Lung microvascular endothelial cell (primary cell): ENCODE results near the gene FCN1. TPM values are rescaled to one million over a fixed set of nuclear protein-coding genes. Genes with fewer than 3 reads are reported as not detected.
A peak's percentile ranks its signal among the peaks of the same experiment; 100 is the strongest.

Source experiments
- DNase-seq, 2 donors: peaks; one replicate each; pipeline versions ENCODE4 v3.0.0 to v3.0.0-alpha.2; 2010; ENCODE audit warnings: low read depth in 2 of 2
- total RNA-seq: library from RNA; depleted of rRNA; stranded (reverse); fragments of >200 nt; gene quantifications from 2 replicates; pipeline ENCODE4 v1.2.1, GENCODE V29; 2014

FCN1 gene
- total RNA-seq, 1 donor from 2014 or later: not detected

DNA sequence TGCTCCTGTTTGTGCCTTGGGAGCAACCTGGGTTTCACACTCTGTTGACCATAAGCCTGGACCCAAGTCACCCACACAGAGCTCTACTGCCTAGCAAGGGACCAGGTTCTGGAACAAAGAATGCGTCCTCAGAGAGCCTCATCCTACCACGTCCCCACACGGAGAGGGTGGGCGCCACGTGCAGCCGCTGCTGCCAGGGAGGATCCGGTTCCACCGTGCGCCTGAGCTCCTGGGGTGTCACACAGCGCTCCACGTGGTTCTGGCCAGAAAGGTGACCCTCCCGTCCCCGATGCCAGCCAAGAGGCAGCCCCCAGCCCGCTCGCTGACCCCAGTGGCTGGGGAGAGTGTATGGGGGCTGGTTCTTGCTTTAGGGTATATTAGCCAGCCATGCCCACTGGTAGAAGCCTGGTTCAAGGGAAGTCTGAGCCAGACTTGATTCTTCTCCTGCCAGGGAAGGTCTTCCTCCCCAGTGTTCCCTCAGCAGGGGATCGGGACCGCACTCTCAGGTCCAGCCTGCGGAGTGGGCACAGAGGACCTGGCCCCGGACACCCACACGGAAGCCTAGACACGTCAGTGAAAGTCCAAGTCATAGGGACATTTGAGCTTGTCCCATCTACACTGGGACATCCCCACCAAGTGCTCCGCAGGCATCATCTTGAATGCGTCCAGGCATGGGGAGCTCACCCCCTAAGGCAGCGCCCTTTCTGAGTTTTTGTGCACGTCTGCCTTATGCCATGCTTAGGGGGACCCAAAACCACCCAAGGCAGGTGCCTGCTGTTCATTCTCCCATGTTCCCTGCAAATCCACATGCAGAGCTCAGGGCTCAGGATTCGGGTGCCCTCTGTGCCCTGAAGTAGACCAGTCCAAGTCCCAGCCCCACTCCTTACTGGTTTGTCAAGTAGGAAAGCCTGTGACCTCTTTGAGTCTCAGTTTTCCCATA lies 2.4 kb downstream of the FCN1 start:
- no peak for DNase-seq

DNA sequence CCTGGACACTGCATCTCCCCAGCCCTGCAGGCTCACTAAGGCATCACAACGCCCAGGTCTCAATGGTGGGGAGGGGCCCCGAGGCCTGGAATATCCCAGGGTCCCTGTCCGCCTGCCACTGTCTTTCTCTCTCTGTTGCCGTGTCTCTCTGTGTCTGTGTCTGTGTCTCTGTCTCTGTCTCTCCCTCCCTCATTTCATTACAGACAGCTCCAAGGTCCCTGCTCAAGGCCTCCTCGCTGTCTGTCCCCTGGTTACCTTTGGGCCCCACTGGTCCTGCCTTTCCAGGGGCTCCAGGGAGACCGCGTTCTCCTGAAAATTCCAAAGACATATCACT lies 3.2 kb downstream of the FCN1 start:
- DNase-seq: no peak

DNA sequence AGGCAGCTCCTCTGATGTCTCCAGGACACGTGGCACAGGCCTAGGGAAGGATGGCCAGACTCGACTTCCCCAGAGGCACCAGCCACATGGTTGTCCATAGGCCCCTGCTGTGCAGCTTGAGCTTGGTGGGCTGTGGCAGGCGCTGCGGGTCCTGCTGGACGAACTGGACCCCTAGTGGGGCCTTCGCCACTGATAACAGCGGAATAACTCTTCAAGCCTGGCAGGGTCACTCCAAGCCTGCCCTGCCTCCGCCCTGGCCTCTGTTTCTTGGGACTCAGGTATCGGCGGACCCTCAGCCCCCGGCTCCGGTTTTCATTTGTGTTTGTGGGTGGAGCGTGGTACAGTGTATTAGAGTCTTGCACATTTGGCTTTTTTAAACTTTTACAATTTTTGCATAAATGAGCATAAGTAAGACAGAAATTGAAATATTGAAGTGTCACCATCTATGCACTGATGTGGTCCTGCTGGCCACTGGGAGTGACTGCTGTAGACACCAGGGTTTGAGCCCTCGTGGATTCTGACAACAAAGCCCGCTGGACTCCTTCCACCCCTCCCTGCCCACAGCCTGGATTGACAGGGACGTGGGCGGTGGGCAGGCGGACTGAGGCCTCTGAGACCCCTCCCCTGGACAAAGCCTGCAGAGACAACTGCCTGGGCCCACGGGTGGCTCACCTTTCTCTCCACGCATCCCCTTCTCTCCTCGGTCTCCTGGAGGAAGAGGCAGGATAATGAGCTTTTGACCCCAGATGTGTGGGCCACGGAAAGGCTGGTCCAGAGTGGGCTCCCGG lies 3.8 kb downstream of the FCN1 start:
- DNase-seq: no peak

DNA sequence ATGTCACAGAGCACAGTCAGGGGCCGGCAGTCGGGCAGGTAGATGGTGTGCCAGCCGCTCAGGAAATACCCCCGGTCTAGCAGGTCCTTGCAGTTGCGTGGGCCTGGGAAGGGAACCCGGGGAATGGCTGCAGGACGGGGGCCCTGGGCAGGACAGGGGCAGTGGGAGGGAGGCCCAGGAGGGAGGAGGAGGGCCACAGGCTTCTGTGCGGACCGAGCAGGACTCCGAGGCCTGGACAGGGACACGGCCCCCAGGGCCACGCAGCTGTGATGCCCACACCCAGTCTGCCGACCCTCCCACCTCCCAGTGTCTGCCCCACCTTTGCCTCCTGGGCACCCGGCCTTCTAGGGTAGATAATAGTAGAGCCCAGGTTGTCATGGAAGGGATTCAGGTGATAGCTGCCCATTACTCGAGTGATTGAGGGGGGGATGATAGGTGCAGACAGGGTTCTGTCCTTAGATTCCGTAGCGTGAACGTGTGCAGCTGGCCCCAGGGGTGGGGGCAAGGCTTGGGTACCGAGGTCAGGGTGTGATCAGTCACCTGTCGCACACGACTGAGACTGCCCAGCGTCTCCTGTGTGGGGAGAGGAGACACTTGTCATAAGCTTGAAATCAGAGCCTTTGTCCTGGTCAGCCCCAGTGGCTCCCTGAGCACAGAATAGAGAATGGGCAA lies 4.5 kb downstream of the FCN1 start:
- no peak for DNase-seq

DNA sequence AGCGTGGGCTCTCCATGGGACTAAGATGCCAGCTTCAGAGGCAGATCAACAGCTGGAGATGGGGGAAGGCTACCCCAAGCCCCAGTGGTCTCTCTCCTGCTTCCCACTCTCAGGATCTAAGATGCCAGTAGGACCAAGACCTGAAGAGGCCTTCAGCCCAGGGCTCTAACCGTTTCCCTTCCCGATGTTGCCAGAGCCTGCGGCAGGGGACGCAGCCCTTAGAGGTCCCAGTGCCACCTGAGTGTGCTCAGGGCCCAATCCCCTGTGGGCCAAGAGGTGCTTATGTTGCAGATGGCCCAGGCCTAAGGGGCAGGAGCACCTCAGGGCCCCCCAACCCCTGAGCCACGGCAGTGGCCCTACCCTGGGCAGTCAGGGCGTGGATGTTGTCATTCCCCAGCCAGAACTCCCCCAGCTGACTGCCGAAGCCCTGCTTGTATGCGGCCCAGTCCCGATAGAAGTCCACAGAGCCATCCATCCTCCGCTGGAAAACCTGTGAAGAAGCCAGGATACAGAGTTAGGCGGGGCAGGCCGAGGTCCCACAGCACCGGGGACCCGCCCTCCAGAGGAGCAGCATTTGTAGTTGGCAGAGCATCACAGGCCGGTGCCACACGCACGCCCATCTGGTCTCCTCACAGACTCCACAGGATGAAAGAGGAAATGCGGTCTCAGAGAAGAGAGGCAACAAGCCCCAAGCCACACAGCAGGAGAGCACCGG lies 5.4 kb downstream of the FCN1 start:
- no peak for DNase-seq

DNA sequence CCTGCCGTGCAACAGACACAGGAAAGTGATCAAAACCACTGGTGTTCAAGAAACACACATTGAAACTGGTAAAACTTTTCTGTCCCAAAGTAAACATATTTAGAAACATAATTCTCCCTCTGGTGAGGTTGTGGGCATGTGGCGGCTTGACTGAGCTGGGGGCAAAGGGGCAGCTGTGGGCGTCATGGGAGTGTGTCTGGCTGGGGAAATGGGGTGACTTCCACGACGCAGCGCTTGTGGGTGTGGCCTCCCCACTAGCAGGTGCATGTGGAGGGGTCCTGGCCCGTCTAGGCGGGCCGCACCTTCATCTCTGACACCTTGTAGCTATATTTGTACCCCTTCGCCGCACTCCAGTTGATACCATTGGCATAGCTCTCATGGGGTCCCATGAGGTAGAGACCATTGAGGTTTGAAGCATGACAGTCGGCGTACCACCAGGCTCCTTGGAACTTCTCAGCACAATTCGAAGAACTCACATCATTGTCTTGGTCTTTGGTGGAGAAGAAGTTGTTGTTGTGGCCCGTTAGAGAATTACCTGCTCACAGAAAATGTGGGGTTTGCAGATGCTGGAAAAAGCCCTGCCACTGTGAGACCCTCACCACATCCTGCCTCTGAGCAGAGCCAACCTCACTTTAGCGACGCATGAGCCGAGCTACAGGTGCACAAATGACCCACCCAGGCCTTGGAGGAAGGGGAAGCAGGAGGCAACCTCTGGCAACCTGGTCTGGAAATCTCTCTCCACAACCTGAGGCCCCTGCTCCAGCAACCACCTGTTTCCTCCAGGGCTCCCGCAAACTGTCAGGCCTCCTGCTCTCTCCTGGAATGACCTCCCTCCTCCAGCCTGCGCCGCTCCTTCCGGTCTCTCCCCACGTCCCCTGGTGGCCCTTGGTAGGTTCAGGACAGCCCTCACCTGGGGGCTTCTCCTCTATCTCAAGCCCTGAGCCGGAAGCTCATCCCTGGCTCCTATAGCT lies 7.9 kb downstream of the FCN1 start:
- DNase-seq: no peak

DNA sequence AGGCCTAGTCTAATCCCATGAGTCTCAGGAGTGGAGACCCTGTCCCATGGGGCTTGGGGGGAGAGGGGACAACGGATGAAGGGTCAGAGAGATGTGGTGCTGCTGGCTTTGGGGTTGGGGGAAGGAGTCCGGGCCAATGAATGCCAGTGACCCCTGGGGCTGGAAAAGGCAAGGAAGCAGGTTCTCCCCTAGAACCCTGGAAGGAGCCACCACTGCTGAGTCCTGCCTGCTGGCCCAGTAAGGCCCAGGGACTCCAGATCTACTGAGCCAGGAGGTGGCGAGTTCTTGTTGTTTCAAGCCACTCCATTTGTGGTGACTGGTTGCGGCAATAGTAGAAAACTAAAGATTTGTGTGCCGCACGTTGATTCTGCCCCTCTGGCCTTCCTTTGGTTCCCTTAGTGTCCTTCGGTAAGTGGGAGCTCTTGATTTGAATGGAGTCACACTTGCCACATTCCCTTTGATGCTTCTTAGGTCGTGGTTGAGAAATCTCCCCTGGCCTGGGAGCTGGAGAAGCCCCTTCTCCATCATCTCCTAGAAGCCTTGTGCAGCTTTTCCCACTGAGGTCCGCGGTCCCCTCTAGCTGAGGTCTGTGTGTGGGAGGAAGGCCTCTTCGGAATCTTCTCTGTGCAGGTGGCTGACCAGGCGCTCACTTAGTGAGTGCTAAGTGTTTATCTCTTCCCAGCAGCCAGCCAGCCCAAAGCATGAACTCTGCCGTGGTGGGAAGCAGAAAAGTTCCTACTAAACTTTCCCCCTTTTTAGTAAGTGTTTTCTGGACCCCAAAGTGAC lies 9.0 kb downstream of the FCN1 start:
- DNase-seq: no peak

DNA sequence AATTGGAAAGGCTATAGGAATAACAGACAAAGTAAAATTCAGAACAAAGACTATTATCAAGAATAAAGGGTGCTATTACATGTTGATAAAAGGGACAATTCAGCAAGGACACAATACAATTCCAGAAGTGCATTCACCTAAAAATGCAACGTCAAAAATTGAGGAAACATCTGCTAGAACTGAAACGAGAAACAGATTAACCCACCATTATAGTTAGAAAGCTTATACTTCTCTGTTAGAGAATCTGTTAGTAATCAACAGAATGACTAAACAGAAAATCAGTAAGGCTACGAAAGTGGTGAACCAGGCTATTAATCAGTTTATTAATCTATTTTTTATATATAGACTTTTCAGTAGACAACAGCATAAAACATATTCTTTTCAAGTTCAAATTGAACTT lies 14.8 kb downstream of the FCN1 start:
- no peak for DNase-seq

DNA sequence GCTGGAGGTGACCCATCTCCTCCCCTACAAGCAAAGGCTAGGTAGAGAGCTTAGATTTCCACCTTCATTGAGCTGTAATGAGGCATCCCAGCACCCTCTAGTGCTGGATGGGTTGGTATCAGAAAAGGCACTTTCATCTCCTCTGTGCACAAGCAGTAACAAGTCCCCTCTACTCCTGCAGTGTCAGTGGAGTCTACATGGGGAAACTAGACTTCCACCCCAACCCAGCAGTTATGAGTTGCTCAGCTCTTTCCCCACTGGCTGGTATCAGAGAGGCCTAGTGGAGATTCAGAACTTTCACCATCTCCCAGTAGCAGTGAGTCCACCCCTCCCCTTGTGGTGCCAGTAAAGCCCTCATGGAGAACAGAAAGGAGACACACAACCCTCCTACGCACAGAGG lies 17.9 kb downstream of the FCN1 start:
- no peak for DNase-seq

DNA sequence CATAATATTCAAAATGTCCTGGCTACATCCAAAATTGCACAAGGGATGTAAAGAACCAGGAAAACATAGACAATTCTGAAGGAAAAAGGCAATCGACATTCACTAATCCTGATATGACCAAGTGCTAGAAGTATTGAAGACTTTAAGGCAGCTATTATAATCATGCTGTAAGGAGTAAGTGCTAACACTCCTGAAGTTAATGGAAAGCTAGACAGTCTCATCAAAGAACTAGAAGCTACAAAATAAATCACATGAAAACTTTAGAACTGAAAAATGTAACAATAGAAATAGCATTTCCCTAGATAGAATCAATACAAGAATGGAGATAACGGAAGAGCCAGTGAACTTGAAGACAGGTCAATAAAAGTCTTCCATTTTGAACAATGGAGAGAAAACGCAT lies 18.5 kb downstream of the FCN1 start:
- no peak for DNase-seq

DNA sequence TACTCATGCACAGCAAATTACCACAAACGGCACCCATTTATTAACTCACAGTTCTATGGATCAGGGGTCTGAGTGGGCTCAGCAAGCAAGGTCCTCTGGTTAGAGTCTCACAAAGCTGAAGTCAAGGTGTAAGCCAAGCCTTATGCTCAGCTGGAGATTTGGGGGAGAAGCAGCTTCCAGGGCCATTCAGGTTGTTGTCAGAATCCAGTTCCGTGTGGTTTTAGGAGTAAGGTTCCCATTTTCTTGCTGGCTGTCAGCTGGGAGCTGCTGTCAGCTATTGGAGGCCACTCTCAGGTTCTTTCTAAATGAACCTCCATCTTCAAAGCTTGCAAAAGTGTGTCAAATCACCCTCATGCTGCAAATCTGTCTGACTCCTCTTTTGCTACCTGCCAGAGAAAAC lies 19.4 kb downstream of the FCN1 start:
- no peak for DNase-seq

DNA sequence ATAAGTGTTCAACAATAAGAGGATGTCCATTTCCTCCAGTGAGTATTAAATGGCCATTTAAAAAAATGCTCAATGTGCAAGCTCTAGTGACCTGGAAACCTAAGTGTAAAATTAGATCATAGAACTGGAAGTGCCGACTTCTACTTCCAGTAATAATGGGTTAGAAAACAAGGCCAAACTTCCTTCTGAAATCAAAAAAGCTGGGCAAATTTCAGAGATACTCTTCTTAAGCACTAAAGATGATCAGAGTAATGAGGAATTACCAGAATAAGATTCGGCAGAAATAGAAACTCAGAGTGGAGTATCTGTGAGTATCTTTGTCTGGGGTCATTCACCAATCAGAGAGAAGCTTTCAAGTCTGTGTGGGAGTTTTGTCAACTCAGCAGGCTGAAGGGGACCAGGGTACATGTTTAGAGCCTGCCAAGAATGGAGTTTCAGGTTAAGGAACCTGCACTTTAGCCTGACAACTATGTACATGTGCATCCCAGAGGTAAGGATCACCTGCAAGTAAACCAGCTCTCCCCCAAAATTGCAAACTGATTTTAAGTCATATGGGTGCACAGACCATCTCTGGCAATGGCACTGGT lies 20.0 kb downstream of the FCN1 start:
- peak; percentile 26 to 36 for DNase-seq

DNA sequence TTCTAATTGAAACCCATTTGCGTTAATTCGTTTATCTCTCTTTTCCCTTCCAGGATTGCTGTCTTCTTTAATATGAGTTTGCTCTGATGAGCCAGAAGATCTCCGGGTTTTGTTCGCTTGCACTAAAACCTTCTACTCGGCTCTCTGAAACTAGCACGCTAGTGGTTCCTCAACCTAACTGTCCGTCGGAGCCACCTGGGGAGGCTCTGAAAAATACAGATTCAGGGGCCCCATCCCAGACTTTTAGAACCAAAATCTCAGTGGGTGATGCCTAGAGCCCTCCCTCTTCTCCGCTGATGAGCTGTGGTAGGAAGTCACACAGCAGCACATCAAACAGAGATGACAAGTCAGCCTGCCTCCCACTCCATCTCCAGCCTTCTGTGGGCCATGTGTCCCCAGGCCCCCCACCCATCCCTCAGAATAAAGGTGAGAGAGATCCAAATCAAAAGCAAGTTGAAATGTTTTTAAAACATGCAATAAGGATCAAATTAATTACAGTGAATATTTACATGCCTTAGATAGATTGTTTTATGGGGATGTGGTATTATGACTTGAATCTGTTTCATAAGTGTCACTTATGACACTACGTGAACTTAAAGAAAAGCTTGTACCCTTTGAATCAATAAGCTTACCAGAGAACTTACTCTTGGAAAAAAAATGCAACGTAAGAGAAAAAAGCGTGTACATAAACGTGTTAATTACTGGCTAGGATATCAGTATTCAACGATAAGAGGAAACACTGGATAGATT lies 20.7 kb downstream of the FCN1 start:
- DNase-seq: no peak

DNA sequence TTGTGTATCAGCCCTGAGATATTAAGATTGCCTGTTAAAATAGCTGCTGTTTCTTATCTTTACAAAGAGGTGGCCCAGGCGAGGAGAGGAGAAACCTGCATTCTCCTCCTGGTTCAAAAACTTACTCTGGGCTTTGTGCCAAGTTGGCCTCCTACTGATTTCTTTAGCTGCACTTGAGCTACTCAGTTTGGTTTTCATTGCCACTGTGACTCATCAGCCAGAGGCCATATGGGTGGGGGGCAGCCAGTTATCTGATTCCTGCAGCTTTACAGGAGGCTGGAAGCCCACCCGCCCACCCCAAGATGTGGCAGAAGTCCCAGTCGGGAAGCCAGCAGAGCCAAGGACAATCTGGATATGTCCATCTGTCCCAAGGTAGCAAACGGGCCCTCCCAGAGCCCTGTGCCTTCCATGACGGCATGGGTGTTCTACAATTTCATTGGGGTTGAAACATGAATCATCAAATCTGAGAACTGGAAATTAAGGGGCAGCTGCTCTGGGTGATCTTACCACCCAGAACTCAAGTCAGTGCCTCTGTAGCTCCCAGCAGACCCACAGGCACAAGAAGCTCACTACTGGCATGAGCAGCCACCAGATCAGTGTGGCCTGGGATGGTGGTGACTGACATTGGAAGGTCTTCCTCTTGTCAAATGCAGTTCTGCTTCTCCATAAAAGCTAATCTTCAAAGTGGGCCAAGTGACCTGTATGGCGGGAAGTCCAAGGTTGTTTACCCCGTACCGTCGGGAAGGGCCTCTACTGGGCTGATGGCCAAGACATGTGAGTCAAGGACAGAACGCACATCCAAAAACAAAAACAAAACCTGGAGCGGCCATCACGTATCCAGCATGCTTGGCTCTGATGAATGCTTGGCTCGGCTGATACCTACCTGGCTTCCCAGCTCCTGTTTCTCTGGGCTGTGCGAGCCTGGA lies 21.5 kb downstream of the FCN1 start:
- peak; percentile 50 to 74 for DNase-seq

DNA sequence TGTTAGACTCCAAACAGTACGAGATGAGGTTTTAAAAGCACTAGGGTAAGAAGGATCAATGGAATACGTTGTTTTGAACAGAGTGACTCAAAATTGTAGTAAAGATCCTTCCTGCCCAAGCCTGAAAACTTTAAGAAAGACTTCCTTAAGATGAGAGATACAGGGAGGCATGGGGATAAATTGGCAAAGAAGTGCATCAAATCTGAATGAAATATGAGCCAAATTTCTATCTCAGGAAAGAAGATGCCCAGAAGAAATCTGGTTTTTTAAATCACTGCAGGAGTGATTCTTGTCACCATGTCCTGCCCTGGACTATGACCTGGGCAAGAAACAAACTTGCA lies 22.2 kb downstream of the FCN1 start:
- DNase-seq: no peak

DNA sequence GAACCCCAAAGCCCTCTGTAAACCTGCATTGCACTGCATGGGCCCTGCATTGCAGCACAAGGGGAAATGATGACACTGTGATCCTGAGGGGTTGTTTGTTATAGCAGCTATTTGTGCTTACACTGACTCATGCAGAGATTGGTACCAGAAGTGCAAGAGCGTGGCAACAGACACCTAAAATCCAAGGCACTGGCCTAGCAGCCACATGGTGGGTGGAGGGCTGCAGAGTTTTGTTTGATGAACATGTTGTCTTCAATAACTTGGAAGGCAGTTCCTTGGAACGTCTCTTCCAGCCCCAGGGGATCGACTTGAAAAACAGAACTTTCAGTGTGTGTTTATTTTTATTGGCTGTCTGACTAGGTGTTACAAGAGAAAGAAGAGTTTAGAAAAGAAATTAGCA lies 22.6 kb downstream of the FCN1 start:
- no peak for DNase-seq

DNA sequence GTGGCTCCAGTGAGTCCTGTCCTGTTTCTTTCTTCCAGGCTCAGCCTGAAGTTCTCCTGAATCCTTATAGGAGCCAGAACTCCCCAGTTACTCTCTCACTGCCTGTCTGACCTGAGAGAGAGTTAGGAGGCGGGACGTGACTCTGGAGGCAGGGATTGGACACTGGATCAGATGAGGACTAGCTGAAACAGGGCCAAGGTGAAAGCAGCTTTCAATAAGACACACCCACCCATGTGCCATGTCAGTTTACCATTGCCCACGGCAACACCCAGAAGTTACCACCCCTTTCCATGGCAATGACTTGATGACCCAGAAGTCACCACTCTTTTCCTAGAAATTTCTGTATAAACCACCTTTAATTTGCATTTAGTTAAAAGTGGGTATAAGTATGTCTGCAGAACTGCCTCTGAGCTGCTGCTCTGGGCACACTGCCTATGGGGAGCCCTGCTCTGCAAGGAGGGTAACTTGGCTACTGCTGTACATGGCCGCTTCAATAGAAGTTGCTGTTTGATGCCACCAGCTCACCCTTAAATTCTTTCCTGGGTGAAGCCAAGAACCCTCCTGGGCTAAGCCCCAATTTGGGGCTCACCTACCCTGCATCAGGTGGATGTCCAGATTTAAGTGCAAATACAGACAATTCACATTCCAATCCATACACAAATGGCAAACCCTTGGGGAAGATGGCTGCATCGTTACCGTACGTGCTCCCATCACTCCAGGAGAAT lies 23.4 kb downstream of the FCN1 start:
- DNase-seq: no peak
